GM12872 (cell line): ENCODE data around the gene SLF2.

Experiments used
- TF ChIP-seq, protein P1 (sequence below): IDR thresholded peaks from 3 replicates; pipeline ENCODE4 v1.5.1; 2011; ENCODE audit warnings: low read depth, mild to moderate bottlenecking, low read length, moderate library complexity; ENCODE audit not compliant: insufficient read depth

The SLF2 gene

GRCh38 chr10:101000915-101001658 is 88.3 kb downstream of the SLF2 start:
- TF ChIP-seq, protein P1, sequence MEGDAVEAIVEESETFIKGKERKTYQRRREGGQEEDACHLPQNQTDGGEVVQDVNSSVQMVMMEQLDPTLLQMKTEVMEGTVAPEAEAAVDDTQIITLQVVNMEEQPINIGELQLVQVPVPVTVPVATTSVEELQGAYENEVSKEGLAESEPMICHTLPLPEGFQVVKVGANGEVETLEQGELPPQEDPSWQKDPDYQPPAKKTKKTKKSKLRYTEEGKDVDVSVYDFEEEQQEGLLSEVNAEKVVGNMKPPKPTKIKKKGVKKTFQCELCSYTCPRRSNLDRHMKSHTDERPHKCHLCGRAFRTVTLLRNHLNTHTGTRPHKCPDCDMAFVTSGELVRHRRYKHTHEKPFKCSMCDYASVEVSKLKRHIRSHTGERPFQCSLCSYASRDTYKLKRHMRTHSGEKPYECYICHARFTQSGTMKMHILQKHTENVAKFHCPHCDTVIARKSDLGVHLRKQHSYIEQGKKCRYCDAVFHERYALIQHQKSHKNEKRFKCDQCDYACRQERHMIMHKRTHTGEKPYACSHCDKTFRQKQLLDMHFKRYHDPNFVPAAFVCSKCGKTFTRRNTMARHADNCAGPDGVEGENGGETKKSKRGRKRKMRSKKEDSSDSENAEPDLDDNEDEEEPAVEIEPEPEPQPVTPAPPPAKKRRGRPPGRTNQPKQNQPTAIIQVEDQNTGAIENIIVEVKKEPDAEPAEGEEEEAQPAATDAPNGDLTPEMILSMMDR = no peak

DNA sequence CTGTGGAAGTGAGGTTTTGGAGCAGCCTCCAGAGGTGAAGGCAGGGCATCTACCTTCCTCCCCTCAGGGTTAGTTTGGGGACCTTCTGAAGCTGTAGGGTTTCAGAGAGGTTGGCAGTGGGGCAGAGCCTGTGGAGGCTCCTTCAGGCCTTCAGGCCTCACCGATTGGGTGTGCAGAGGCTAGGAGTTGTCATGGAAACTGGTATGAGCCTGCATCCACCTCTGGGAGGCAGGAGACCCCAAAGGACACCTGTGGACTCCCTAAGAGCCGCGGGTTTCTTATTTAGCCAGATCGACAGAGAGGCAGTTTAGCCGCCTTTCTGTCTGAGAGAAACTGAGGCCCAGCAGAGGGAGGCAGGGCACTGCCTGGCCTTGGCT is 88.9 kb downstream of the SLF2 start:
- TF ChIP-seq, protein P1 = no peak

- TF ChIP-seq, protein P1 = no peak
Observed at GRCh38 chr10:101002456-101002855, 89.7 kb downstream of the SLF2 start.

DNA sequence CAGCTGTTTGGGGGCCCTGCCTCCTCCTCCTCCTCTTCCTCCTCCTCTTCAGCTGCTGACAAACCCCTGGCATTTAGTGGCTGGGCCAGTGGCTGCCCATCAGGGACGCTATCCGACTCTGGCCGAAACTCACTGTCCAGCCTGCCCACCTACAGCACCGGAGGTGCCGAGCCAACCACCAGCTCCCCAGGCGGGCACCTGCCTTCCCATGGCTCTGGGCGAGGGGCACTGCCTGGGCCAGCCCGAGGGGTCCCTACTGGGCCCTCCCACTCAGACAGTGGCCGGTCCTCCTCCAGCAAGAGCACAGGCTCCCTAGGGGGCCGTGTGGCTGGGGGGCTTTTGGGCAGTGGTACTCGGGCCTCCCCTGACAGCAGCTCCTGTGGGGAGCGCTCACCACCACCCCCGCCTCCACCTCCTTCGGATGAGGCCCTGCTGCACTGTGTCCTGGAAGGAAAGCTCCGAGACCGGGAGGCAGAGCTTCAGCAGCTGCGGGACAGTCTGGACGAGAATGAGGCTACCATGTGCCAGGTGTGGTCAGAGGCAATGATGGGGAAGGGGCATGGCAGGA is 91.0 kb downstream of the SLF2 start:
- TF ChIP-seq, protein P1 = no peak

DNA sequence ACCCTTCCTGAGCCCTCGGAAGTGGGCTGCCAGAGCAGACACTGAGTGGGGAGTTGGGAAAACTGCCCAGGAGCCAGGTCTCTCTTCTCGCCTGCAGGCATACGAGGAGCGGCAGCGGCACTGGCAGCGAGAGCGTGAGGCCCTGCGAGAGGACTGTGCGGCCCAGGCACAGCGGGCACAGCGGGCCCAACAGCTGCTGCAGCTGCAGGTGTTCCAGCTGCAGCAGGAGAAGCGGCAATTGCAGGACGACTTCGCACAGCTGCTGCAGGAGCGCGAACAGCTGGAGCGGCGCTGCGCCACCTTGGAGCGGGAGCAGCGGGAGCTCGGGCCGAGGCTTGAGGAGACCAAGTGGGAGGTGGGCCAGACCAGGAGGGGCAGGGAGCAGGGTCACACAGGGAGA is 92.6 kb downstream of the SLF2 start:
- TF ChIP-seq, protein P1 = no peak

- TF ChIP-seq, protein P1 = no peak
Observed at GRCh38 chr10:101005869-101006567, 93.3 kb downstream of the SLF2 start.

GRCh38 chr10:101006593-101007098 is 93.9 kb downstream of the SLF2 start:
- TF ChIP-seq, protein P1 = no peak
